ENCODE results near the gene UBE2H. TPM values are rescaled to one million over a fixed set of nuclear protein-coding genes. Genes with fewer than 3 reads are reported as not detected.

The UBE2H gene
- total RNA-seq, 2 experiments from 2014 or later = 52.1 to 52.5 TPM

DNA sequence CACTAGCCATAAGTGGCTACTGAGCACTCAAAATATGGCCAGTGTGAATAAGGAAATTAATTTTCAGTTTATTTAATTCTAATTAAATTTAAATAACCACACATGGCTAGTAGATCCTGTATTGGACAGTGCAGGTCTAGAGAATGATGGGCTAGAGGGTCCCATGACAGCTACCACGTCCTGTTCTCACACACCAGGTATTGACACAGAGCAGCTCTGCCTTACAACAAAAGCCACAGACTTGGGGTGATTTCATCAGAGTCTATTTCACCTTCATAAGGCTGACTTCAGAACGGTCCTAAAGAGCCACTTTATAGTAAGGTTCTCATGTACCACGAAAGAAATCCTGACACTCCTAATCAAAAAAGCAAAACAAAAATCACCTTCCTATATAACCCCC, 111.3 kb downstream of the UBE2H start:
- no peak overlapping the region for H3K27ac ChIP-seq (ENCODE audit: low read depth in 1 of 2, low read length in 2 of 2)
- no peak for DNase-seq
- TF ChIP-seq, protein P1, sequence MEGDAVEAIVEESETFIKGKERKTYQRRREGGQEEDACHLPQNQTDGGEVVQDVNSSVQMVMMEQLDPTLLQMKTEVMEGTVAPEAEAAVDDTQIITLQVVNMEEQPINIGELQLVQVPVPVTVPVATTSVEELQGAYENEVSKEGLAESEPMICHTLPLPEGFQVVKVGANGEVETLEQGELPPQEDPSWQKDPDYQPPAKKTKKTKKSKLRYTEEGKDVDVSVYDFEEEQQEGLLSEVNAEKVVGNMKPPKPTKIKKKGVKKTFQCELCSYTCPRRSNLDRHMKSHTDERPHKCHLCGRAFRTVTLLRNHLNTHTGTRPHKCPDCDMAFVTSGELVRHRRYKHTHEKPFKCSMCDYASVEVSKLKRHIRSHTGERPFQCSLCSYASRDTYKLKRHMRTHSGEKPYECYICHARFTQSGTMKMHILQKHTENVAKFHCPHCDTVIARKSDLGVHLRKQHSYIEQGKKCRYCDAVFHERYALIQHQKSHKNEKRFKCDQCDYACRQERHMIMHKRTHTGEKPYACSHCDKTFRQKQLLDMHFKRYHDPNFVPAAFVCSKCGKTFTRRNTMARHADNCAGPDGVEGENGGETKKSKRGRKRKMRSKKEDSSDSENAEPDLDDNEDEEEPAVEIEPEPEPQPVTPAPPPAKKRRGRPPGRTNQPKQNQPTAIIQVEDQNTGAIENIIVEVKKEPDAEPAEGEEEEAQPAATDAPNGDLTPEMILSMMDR (IDR thresholded peaks at IDR 0.05) = no peak
- no peaks in the 10 kb centered on the region for H3K9me3 ChIP-seq (ENCODE audit: control insufficient read depth in 1 of 2, insufficient read depth in 1 of 2, low read length in 2 of 2)
- Mint-ChIP-seq H3K36me3 (ENCODE audit: low read depth) (peaks cover 24% of the 10 kb centered on the region), H3K4me1 (ENCODE audit: low read depth) (peaks cover 47% of the 10 kb centered on the region), H3K27ac (peak overlapping the region; percentile 7), H3K27me3 (no peaks in the 10 kb centered on the region), H3K9me3 (no peaks in the 10 kb centered on the region), H3K4me3 (no peak overlapping the region)
- no peaks in the 10 kb centered on the region for H3K27me3 ChIP-seq (ENCODE audit: control insufficient read depth in 1 of 2, insufficient read depth in 2 of 2, low read length in 2 of 2)
- peaks cover 44% of the 10 kb centered on the region for H3K4me1 ChIP-seq (ENCODE audit: insufficient read depth, low read length)
- POLR2A ChIA-PET = no interaction called here
- CTCF ChIA-PET = interaction anchor here (1.2 kb wide), 1 partner anchor 16 kb away, joined by 3 read pairs; no protein-coding TSS in a partner anchor
- peaks cover 27% of the 10 kb centered on the region for H3K36me3 ChIP-seq (ENCODE audit: insufficient read depth, low read length)
- intact Hi-C loops (cut with DNase I, micrococcal nuclease) = no loop called here
- ATAC-seq (ENCODE audit: poor library complexity) = peak; percentile 39
- H3K4me3 ChIP-seq (ENCODE audit: low read length) = no peak overlapping the region

DNA sequence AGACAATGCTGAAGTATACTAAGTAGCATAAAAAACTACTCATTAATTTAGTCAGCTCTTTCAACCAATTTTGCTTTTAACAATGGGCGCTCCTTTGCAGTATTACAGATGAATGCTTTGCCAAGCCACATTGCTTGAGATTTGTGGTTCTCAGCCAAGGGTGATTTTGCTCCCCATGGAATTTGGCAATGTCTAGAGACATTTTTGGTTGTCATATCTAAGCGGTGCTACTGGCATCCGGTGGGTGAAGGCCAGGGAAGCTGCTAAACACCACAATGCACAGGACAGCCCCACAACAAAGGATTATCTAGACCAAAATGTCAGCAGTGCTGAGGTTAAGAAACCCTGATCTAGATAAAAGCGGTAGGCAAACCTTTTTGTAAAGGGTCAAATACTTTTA, 112.0 kb downstream of the UBE2H start:
- H3K27me3 ChIP-seq (ENCODE audit: control insufficient read depth in 1 of 2, insufficient read depth in 2 of 2, low read length in 2 of 2) = no peaks in the 10 kb centered on the region
- H3K27ac ChIP-seq (ENCODE audit: low read depth in 1 of 2, low read length in 2 of 2) = no peak overlapping the region
- H3K36me3 Mint-ChIP-seq (ENCODE audit: low read depth) = peaks cover 29% of the 10 kb centered on the region
- H3K36me3 ChIP-seq (ENCODE audit: insufficient read depth, low read length) = peaks cover 34% of the 10 kb centered on the region
- H3K27me3 Mint-ChIP-seq = no peaks in the 10 kb centered on the region
- DNase-seq (peak in 1 of 14 experiments; percentile 7), ATAC-seq (ENCODE audit: poor library complexity) (no peak)
- no peaks in the 10 kb centered on the region for H3K9me3 Mint-ChIP-seq
- H3K4me1 Mint-ChIP-seq (ENCODE audit: low read depth) = peaks cover 40% of the 10 kb centered on the region
- intact Hi-C loops (cut with DNase I, micrococcal nuclease) = no loop called here
- H3K27ac Mint-ChIP-seq = peak overlapping the region; percentile 7
- ChIA-PET POLR2A (no interaction called here), CTCF (interaction anchor here (1.2 kb wide), 1 partner anchor 15 kb away, joined by 3 read pairs; no protein-coding TSS in a partner anchor)
- no peak overlapping the region for H3K4me3 ChIP-seq (ENCODE audit: low read length)
- no peak overlapping the region for H3K4me3 Mint-ChIP-seq
- TF ChIP-seq, protein P1 (IDR thresholded peaks at IDR 0.05) = no peak
- H3K4me1 ChIP-seq (ENCODE audit: insufficient read depth, low read length) = peaks cover 40% of the 10 kb centered on the region
- H3K9me3 ChIP-seq (ENCODE audit: control insufficient read depth in 1 of 2, insufficient read depth in 1 of 2, low read length in 2 of 2) = no peaks in the 10 kb centered on the region

DNA sequence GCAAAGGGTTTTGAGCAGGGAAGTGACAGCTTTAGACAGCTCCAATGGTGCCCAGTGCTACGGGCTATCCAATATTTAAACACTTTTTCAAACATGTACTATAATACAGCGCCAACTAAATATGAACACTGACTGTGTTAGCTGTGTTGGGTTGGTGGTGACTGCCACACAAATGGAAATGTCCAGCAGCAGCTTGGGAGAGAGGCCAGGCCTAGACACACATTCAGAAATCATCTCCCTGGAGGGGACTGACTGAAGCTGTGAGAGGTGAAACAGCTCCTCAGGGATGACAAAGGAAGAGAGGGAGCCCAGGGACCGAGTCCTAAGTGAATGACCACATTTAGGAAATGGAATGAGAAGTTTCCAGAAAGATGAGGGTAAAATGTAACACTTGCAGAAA, 115.8 kb downstream of the UBE2H start:
- TF ChIP-seq, protein P1 (IDR thresholded peaks at IDR 0.05) = no peak
- H3K27ac Mint-ChIP-seq = no peak overlapping the region
- peaks cover 13% of the 10 kb centered on the region for H3K4me1 Mint-ChIP-seq (ENCODE audit: low read depth)
- no peak overlapping the region for H3K27ac ChIP-seq (ENCODE audit: low read depth in 1 of 2, low read length in 2 of 2)
- CTCF ChIA-PET = interaction anchor here (0.7 kb wide), 1 partner anchor 12 kb away, joined by 6 read pairs; no protein-coding TSS in a partner anchor
- ATAC-seq (ENCODE audit: poor library complexity) (no peak), DNase-seq (no peak)
- peaks cover 58% of the 10 kb centered on the region for H3K36me3 ChIP-seq (ENCODE audit: insufficient read depth, low read length)
- no peak overlapping the region for H3K4me3 Mint-ChIP-seq
- H3K9me3 Mint-ChIP-seq = no peaks in the 10 kb centered on the region
- H3K27me3 ChIP-seq (ENCODE audit: control insufficient read depth in 1 of 2, insufficient read depth in 2 of 2, low read length in 2 of 2) = no peaks in the 10 kb centered on the region
- no peaks in the 10 kb centered on the region for H3K9me3 ChIP-seq (ENCODE audit: control insufficient read depth in 1 of 2, insufficient read depth in 1 of 2, low read length in 2 of 2)
- POLR2A ChIA-PET = no interaction called here
- peaks cover 61% of the 10 kb centered on the region for H3K36me3 Mint-ChIP-seq (ENCODE audit: low read depth)
- intact Hi-C loops (cut with DNase I, micrococcal nuclease) = no loop called here
- H3K27me3 Mint-ChIP-seq = no peaks in the 10 kb centered on the region
- peaks cover 11% of the 10 kb centered on the region for H3K4me1 ChIP-seq (ENCODE audit: insufficient read depth, low read length)
- no peak overlapping the region for H3K4me3 ChIP-seq (ENCODE audit: low read length)

Measured in CD4-positive, alpha-beta T cell (primary cell).